ENCODE measurements around the gene PMM2. TPM values are rescaled to one million over a fixed set of nuclear protein-coding genes. Genes with fewer than 3 reads are reported as not detected.
"Not testable (repeated sequence)": the region's sequence is repeated elsewhere in the genome, so short reads cannot be mapped to it uniquely, and the experiment has no call there.

The PMM2 gene
- total RNA-seq, 1 experiment from 2014 or later = 59.4 TPM

GRCh38 chr16:8831450-8831849 lies 33.8 kb downstream of the PMM2 start:
- intact Hi-C loops (cut with micrococcal nuclease) = no loop called here
- Mint-ChIP-seq H3K4me3 (ENCODE audit: unreplicated experiment) (no peak overlapping the region), H3K4me1 (ENCODE audit: insufficient read depth, unreplicated experiment) (peaks cover 15% of the 10 kb centered on the region), H3K27ac (ENCODE audit: low read depth, unreplicated experiment) (no peak overlapping the region), H3K27me3 (ENCODE audit: insufficient read depth, unreplicated experiment) (no peaks in the 10 kb centered on the region), H3K36me3 (ENCODE audit: insufficient read depth, unreplicated experiment) (peaks cover 49% of the 10 kb centered on the region), H3K9me3 (ENCODE audit: unreplicated experiment) (no peaks in the 10 kb centered on the region)
- ChIA-PET CTCF (interaction anchor here (1.1 kb wide), 1 partner anchor 163 kb away, joined by 4 read pairs; no protein-coding TSS in a partner anchor), POLR2A (no interaction called here)
- TF ChIP-seq CTCF (IDR thresholded peaks at IDR 0.05; ENCODE audit: unreplicated experiment) = no peak
- BruUV-seq (replicated peaks) = no TSS peak
- no peak for DNase-seq (ENCODE audit: unreplicated experiment)

- Mint-ChIP-seq H3K27me3 (ENCODE audit: insufficient read depth, unreplicated experiment) (no peaks in the 10 kb centered on the region), H3K27ac (ENCODE audit: low read depth, unreplicated experiment) (no peak overlapping the region), H3K4me1 (ENCODE audit: insufficient read depth, unreplicated experiment) (peaks cover 15% of the 10 kb centered on the region), H3K36me3 (ENCODE audit: insufficient read depth, unreplicated experiment) (peaks cover 44% of the 10 kb centered on the region), H3K9me3 (ENCODE audit: unreplicated experiment) (no peaks in the 10 kb centered on the region), H3K4me3 (ENCODE audit: unreplicated experiment) (no peak overlapping the region)
- intact Hi-C loops (cut with micrococcal nuclease) = no loop called here
- POLR2A ChIA-PET = no interaction called here
- BruUV-seq (replicated peaks) = no TSS peak
- CTCF ChIA-PET = interaction anchor here (0.7 to 1.1 kb wide), 3 partner anchors 13 to 164 kb away, joined by 3 to 4 read pairs (median 4); no protein-coding TSS in a partner anchor
- TF ChIP-seq CTCF (IDR thresholded peaks at IDR 0.05; ENCODE audit: unreplicated experiment) = no peak
- DNase-seq (ENCODE audit: unreplicated experiment) = no peak
These were observed 34.5 kb downstream of the PMM2 start for GRCh38 chr16:8831871-8832716.

GRCh38 chr16:8832717-8833105 lies 35.1 kb downstream of the PMM2 start:
- no peak for DNase-seq (ENCODE audit: unreplicated experiment)
- intact Hi-C loops (cut with micrococcal nuclease) = no loop called here
- no peak for TF ChIP-seq CTCF (IDR thresholded peaks at IDR 0.05; ENCODE audit: unreplicated experiment)
- no peaks in the 10 kb centered on the region for H3K9me3 Mint-ChIP-seq (ENCODE audit: unreplicated experiment)
- BruUV-seq (replicated peaks) = no TSS peak
- ChIA-PET CTCF (interaction anchor here (0.9 kb wide), 1 partner anchor 14 kb away, joined by 4 read pairs; no protein-coding TSS in a partner anchor), POLR2A (no interaction called here)
- peaks cover 15% of the 10 kb centered on the region for H3K4me1 Mint-ChIP-seq (ENCODE audit: insufficient read depth, unreplicated experiment)
- H3K27ac Mint-ChIP-seq (ENCODE audit: low read depth, unreplicated experiment) = no peak overlapping the region
- H3K4me3 Mint-ChIP-seq (ENCODE audit: unreplicated experiment) = no peak overlapping the region
- H3K36me3 Mint-ChIP-seq (ENCODE audit: insufficient read depth, unreplicated experiment) = peaks cover 41% of the 10 kb centered on the region
- H3K27me3 Mint-ChIP-seq (ENCODE audit: insufficient read depth, unreplicated experiment) = no peaks in the 10 kb centered on the region

- peaks cover 16% of the 10 kb centered on the region for H3K4me1 Mint-ChIP-seq (ENCODE audit: insufficient read depth, unreplicated experiment)
- H3K36me3 Mint-ChIP-seq (ENCODE audit: insufficient read depth, unreplicated experiment); H3K9me3 Mint-ChIP-seq (ENCODE audit: unreplicated experiment); BruUV-seq (replicated peaks); intact Hi-C loops (cut with micrococcal nuclease); DNase-seq (ENCODE audit: unreplicated experiment); H3K4me3 Mint-ChIP-seq (ENCODE audit: unreplicated experiment); H3K27ac Mint-ChIP-seq (ENCODE audit: low read depth, unreplicated experiment); POLR2A ChIA-PET; H3K27me3 Mint-ChIP-seq (ENCODE audit: insufficient read depth, unreplicated experiment): not testable (repeated sequence)
- CTCF ChIA-PET = interaction anchor here (1.1 kb wide), 1 partner anchor 24 kb away, joined by 3 read pairs; no protein-coding TSS in a partner anchor
These were observed 39.2 kb downstream of the PMM2 start for GRCh38 chr16:8836797-8837196.

GRCh38 chr16:8837594-8837993 lies 40.0 kb downstream of the PMM2 start:
- BruUV-seq (replicated peaks); DNase-seq (ENCODE audit: unreplicated experiment); POLR2A ChIA-PET; H3K36me3 Mint-ChIP-seq (ENCODE audit: insufficient read depth, unreplicated experiment); intact Hi-C loops (cut with micrococcal nuclease); H3K27ac Mint-ChIP-seq (ENCODE audit: low read depth, unreplicated experiment); H3K4me3 Mint-ChIP-seq (ENCODE audit: unreplicated experiment); H3K9me3 Mint-ChIP-seq (ENCODE audit: unreplicated experiment); H3K27me3 Mint-ChIP-seq (ENCODE audit: insufficient read depth, unreplicated experiment): not testable (repeated sequence)
- CTCF ChIA-PET = interaction anchor here (1.1 kb wide), 1 partner anchor 23 kb away, joined by 3 read pairs; no protein-coding TSS in a partner anchor
- H3K4me1 Mint-ChIP-seq (ENCODE audit: insufficient read depth, unreplicated experiment) = peaks cover 24% of the 10 kb centered on the region

GRCh38 chr16:8842016-8842415 lies 44.4 kb downstream of the PMM2 start:
- intact Hi-C loops (cut with micrococcal nuclease) = not testable (repeated sequence)

GRCh38 chr16:8843296-8843695 lies 45.7 kb downstream of the PMM2 start:
- CTCF ChIA-PET; H3K27ac Mint-ChIP-seq (ENCODE audit: low read depth, unreplicated experiment); H3K4me3 Mint-ChIP-seq (ENCODE audit: unreplicated experiment); POLR2A ChIA-PET; BruUV-seq (replicated peaks); DNase-seq (ENCODE audit: unreplicated experiment); H3K9me3 Mint-ChIP-seq (ENCODE audit: unreplicated experiment); intact Hi-C loops (cut with micrococcal nuclease); H3K27me3 Mint-ChIP-seq (ENCODE audit: insufficient read depth, unreplicated experiment): not testable (repeated sequence)
- Mint-ChIP-seq H3K36me3 (ENCODE audit: insufficient read depth, unreplicated experiment) (peaks cover 24% of the 10 kb centered on the region), H3K4me1 (ENCODE audit: insufficient read depth, unreplicated experiment) (peaks cover 15% of the 10 kb centered on the region)

More at GRCh38 chr16:8842016-8842415, 44.4 kb downstream of the PMM2 start:
- H3K4me1 Mint-ChIP-seq (ENCODE audit: insufficient read depth, unreplicated experiment) = peaks cover 15% of the 10 kb centered on the region
- H3K27me3 Mint-ChIP-seq (ENCODE audit: insufficient read depth, unreplicated experiment); H3K9me3 Mint-ChIP-seq (ENCODE audit: unreplicated experiment); CTCF ChIA-PET; H3K4me3 Mint-ChIP-seq (ENCODE audit: unreplicated experiment); BruUV-seq (replicated peaks): not testable (repeated sequence)
- peak; percentile 44 for DNase-seq (ENCODE audit: unreplicated experiment)
- POLR2A ChIA-PET = interaction anchor here (0.6 kb wide), 1 partner anchor 9 kb away, joined by 3 read pairs; no protein-coding TSS in a partner anchor
- H3K27ac Mint-ChIP-seq (ENCODE audit: low read depth, unreplicated experiment) = peak overlapping the region; percentile 73
- H3K36me3 Mint-ChIP-seq (ENCODE audit: insufficient read depth, unreplicated experiment) = peaks cover 22% of the 10 kb centered on the region

Data from MCF 10A (cell line).